ENCODE measurements around the gene GALNT7.

The GALNT7 gene

GRCh38 chr4:173267711-173268110 lies 99.1 kb downstream of the GALNT7 start:
- H3K27ac ChIP-seq (ENCODE audit: low read depth, low read length) = no peak overlapping the region
- H3K4me3 ChIP-seq (ENCODE audit: low read length) = no peak overlapping the region
- H3K36me3 ChIP-seq (ENCODE audit: insufficient read depth, low read length) = no peaks in the 10 kb centered on the region
- no peaks in the 10 kb centered on the region for H3K9me3 ChIP-seq (ENCODE audit: insufficient read depth, low read depth, low read length)
- no peaks in the 10 kb centered on the region for H3K27me3 ChIP-seq (ENCODE audit: insufficient read depth, low read length)
- H3K4me1 ChIP-seq (ENCODE audit: insufficient read depth, low read length) = peaks cover 21% of the 10 kb centered on the region
- H3K9ac ChIP-seq (ENCODE audit: low read depth, low read length) = no peak overlapping the region
- WGBS = 98% methylated on average over 2 of the region's 2 CpGs

DNA sequence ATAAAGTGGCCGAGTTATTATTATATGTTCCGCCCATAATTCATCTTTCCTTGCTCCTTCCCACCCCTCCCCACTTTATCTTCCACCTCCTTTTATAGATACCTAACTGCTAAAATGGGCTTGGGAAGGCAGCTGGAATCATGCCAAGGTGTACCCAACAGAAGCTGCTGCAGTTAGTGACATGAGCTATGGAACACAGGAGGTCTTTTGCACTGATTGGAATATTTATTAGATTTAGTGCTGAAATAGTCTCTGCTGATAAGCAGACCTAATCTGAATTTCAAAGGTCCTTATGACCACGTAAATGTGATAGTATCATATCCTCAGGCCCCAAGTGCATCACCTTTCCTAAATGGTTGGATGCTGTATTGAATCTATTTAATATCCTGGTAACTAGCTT lies 100.7 kb downstream of the GALNT7 start:
- 90% methylated on average over 3 of the region's 3 CpGs for WGBS
- H3K4me1 ChIP-seq (ENCODE audit: insufficient read depth, low read length) = peaks cover 16% of the 10 kb centered on the region
- no peaks in the 10 kb centered on the region for H3K36me3 ChIP-seq (ENCODE audit: insufficient read depth, low read length)
- H3K9me3 ChIP-seq (ENCODE audit: insufficient read depth, low read depth, low read length) = no peaks in the 10 kb centered on the region
- H3K9ac ChIP-seq (ENCODE audit: low read depth, low read length) = no peak overlapping the region
- no peak overlapping the region for H3K4me3 ChIP-seq (ENCODE audit: low read length)
- no peak overlapping the region for H3K27ac ChIP-seq (ENCODE audit: low read depth, low read length)
- no peaks in the 10 kb centered on the region for H3K27me3 ChIP-seq (ENCODE audit: insufficient read depth, low read length)

DNA sequence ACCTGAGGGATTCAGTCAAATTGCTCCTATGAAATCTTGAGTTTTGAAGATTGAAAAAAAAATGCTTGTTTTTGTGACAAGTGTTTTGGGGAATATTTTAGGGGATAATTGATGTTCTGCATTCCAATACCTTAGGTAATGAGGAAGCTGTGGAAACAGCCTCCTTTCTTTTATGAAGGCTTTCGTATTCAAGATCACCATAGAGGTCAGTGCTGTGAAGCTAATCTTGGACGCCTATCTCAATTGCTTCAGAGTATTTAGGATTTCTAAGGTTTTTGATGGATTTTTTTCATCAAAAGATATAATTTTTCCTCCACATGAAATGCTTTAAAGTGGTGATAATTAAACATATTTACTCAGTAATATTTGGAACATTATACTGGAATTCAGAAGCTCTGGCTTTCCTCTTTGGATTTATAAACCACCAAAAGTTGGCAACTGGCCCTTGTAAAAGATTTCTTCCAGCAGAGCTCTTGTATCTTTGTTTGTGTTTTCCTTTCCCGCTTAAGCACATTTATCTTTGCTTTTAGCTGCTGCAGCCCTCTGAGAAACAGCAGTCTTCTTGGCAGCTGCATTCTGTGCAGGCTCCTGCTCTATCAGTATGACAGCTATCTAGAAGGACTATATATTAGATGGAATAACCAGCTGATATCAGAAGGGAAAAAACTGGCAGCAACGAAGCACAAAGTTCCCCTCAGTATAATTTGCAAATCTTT lies 101.9 kb downstream of the GALNT7 start:
- no peaks in the 10 kb centered on the region for H3K27me3 ChIP-seq (ENCODE audit: insufficient read depth, low read length)
- H3K9ac ChIP-seq (ENCODE audit: low read depth, low read length) = no peak overlapping the region
- no peak overlapping the region; the same call in 1 of the 2 replicates for H3K27ac ChIP-seq (ENCODE audit: low read depth, low read length)
- H3K9me3 ChIP-seq (ENCODE audit: insufficient read depth, low read depth, low read length) = no peaks in the 10 kb centered on the region
- H3K36me3 ChIP-seq (ENCODE audit: insufficient read depth, low read length) = peaks cover 7% of the 10 kb centered on the region; the same call in 1 of the 2 replicates
- no peak overlapping the region for H3K4me3 ChIP-seq (ENCODE audit: low read length)
- peaks cover 11% of the 10 kb centered on the region; the same call in 1 of the 2 replicates for H3K4me1 ChIP-seq (ENCODE audit: insufficient read depth, low read length)
- WGBS = 86% methylated on average over 3 of the region's 4 CpGs

DNA sequence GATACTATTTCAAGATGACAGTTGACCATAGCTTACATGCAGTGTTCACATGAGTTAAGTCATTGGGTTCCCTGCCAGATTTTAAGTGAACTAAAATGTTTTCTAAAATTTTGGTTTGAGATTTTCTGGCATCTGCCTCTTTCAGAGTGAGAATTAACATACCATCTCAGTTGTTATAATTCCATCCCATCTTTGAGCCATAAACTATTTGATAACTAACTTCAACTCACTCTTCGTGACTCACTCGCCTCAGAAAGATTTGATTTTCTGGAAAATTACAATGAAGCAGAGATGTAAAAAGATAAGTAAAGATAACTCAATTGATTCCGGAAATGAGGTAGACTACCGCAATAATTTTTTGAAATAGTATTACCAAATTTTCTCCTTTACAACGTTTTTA lies 103.7 kb downstream of the GALNT7 start:
- no peaks in the 10 kb centered on the region for H3K9me3 ChIP-seq (ENCODE audit: insufficient read depth, low read depth, low read length)
- no peak overlapping the region for H3K4me3 ChIP-seq (ENCODE audit: low read length)
- H3K9ac ChIP-seq (ENCODE audit: low read depth, low read length) = no peak overlapping the region
- H3K36me3 ChIP-seq (ENCODE audit: insufficient read depth, low read length) = peaks cover 7% of the 10 kb centered on the region; the same call in 1 of the 2 replicates
- no peaks in the 10 kb centered on the region for H3K27me3 ChIP-seq (ENCODE audit: insufficient read depth, low read length)
- peaks cover 11% of the 10 kb centered on the region for H3K4me1 ChIP-seq (ENCODE audit: insufficient read depth, low read length)
- H3K27ac ChIP-seq (ENCODE audit: low read depth, low read length) = no peak overlapping the region
- WGBS = 97% methylated on average over 4 of the region's 5 CpGs

DNA sequence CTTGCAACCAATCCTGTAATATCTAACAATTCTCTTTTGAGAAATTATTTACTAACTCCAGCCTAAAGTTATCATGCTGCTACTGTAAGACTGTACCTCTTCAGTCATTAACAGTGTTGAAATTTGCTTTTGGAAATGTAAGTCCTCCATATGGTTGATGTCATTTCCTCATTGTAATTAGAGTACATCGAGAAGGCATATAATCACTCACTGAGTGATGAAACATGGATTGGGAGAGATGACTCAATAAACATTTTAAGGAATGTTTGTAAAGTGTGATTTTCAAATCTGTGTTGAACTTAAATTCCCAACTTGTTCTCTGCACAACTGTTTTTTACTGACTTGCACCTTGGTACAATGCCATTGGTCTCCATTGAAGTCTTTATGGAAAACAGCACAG lies 104.4 kb downstream of the GALNT7 start:
- WGBS = 100% methylated on average over 1 of the region's 1 CpG
- Histone ChIP-seq H3K27ac (ENCODE audit: low read depth, low read length) (no peak overlapping the region), H3K4me3 (ENCODE audit: low read length) (no peak overlapping the region)

DNA sequence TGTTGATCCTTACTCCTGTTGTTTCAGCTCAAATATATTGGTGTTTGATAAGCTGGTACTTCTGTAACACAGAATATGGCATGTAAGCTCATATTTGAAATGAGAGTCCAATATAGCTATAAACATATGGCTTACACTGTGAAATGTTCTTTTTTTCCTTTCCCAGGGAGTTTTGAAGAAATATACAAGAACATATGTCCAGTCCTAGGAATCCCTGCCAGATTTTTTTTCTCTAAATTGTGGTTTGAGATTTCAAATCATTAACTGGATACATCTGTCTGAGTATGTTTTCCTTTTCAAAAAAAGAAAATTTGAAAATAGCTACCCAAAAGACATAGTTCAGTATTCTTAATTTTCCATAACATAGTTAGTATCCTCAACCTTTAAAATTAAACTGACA lies 105.3 kb downstream of the GALNT7 start:
- H3K9me3 ChIP-seq (ENCODE audit: insufficient read depth, low read depth, low read length) = no peaks in the 10 kb centered on the region
- H3K9ac ChIP-seq (ENCODE audit: low read depth, low read length) = no peak overlapping the region
- peaks cover 13% of the 10 kb centered on the region for H3K4me1 ChIP-seq (ENCODE audit: insufficient read depth, low read length)
- H3K27ac ChIP-seq (ENCODE audit: low read depth, low read length) = no peak overlapping the region
- H3K4me3 ChIP-seq (ENCODE audit: low read length) = no peak overlapping the region
- H3K27me3 ChIP-seq (ENCODE audit: insufficient read depth, low read length) = no peaks in the 10 kb centered on the region
- peaks cover 7% of the 10 kb centered on the region; the same call in 1 of the 2 replicates for H3K36me3 ChIP-seq (ENCODE audit: insufficient read depth, low read length)

More for the DNA sequence above, 104.4 kb downstream of the GALNT7 start:
- H3K27me3 ChIP-seq (ENCODE audit: insufficient read depth, low read length) = no peaks in the 10 kb centered on the region
- H3K36me3 ChIP-seq (ENCODE audit: insufficient read depth, low read length) = peaks cover 7% of the 10 kb centered on the region; the same call in 1 of the 2 replicates
- H3K9me3 ChIP-seq (ENCODE audit: insufficient read depth, low read depth, low read length) = no peaks in the 10 kb centered on the region
- no peak overlapping the region for H3K9ac ChIP-seq (ENCODE audit: low read depth, low read length)
- H3K4me1 ChIP-seq (ENCODE audit: insufficient read depth, low read length) = peaks cover 13% of the 10 kb centered on the region

- Histone ChIP-seq H3K27ac (ENCODE audit: low read depth, low read length) (no peak overlapping the region), H3K27me3 (ENCODE audit: insufficient read depth, low read length) (no peaks in the 10 kb centered on the region), H3K4me1 (ENCODE audit: insufficient read depth, low read length) (peaks cover 12% of the 10 kb centered on the region), H3K4me3 (ENCODE audit: low read length) (no peak overlapping the region), H3K9me3 (ENCODE audit: insufficient read depth, low read depth, low read length) (no peaks in the 10 kb centered on the region), H3K9ac (ENCODE audit: low read depth, low read length) (no peak overlapping the region), H3K36me3 (ENCODE audit: insufficient read depth, low read length) (peaks cover 7% of the 10 kb centered on the region; the same call in 1 of the 2 replicates)
- 95% methylated on average over 4 of the region's 4 CpGs for WGBS
These were observed 106.1 kb downstream of the GALNT7 start for GRCh38 chr4:173274744-173275143.

DNA sequence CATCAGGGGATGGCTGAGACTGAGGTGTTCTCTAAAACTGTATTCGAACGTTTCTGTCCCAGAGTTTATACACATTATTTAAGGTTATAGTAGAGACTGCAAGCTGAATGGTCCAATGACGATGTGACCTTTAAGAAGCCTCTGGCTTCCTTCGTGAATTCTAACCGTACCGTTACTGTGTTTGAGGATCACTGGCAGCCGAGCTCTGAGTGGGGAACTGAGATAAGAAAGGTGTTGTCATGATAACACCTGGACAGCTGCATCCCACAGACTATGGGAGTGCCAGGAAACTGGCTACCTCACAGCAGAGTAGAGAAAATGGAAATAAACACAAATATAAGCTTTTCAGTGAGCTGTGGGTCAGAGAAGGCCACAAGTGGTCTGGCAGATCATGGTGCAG lies 106.5 kb downstream of the GALNT7 start:
- H3K27ac ChIP-seq (ENCODE audit: low read depth, low read length) = no peak overlapping the region
- H3K4me1 ChIP-seq (ENCODE audit: insufficient read depth, low read length) = peaks cover 8% of the 10 kb centered on the region
- WGBS = 91% methylated on average over 7 of the region's 7 CpGs
- H3K36me3 ChIP-seq (ENCODE audit: insufficient read depth, low read length) = peaks cover 7% of the 10 kb centered on the region; the same call in 1 of the 2 replicates
- no peak overlapping the region for H3K4me3 ChIP-seq (ENCODE audit: low read length)
- no peaks in the 10 kb centered on the region for H3K27me3 ChIP-seq (ENCODE audit: insufficient read depth, low read length)
- H3K9ac ChIP-seq (ENCODE audit: low read depth, low read length) = no peak overlapping the region
- no peaks in the 10 kb centered on the region for H3K9me3 ChIP-seq (ENCODE audit: insufficient read depth, low read depth, low read length)

- H3K27ac ChIP-seq (ENCODE audit: low read depth, low read length) = no peak overlapping the region
- 0 out of 2 replicates have a peak, but pooled peaks cover under 1% of the 10 kb centered on the region for H3K9me3 ChIP-seq (ENCODE audit: insufficient read depth, low read depth, low read length)
- no peak overlapping the region for H3K9ac ChIP-seq (ENCODE audit: low read depth, low read length)
- no peaks in the 10 kb centered on the region for H3K27me3 ChIP-seq (ENCODE audit: insufficient read depth, low read length)
- peaks cover 2% of the 10 kb centered on the region; the same call in 1 of the 2 replicates for H3K4me1 ChIP-seq (ENCODE audit: insufficient read depth, low read length)
- no peak overlapping the region for H3K4me3 ChIP-seq (ENCODE audit: low read length)
- WGBS = 91% methylated on average over 2 of the region's 2 CpGs
- H3K36me3 ChIP-seq (ENCODE audit: insufficient read depth, low read length) = peaks cover 7% of the 10 kb centered on the region; the same call in 1 of the 2 replicates
These were observed 108.7 kb downstream of the GALNT7 start for GRCh38 chr4:173277340-173277739.

GRCh38 chr4:173280998-173281397 lies 112.4 kb downstream of the GALNT7 start:
- Histone ChIP-seq H3K36me3 (ENCODE audit: insufficient read depth, low read length) (peaks cover 14% of the 10 kb centered on the region), H3K27me3 (ENCODE audit: insufficient read depth, low read length) (no peaks in the 10 kb centered on the region), H3K9me3 (ENCODE audit: insufficient read depth, low read depth, low read length) (peaks cover 30% of the 10 kb centered on the region), H3K4me3 (ENCODE audit: low read length) (no peak overlapping the region), H3K27ac (ENCODE audit: low read depth, low read length) (no peak overlapping the region), H3K4me1 (ENCODE audit: insufficient read depth, low read length) (peaks cover 2% of the 10 kb centered on the region; the same call in 1 of the 2 replicates), H3K9ac (ENCODE audit: low read depth, low read length) (no peak overlapping the region)
- 91% methylated on average over 4 of the region's 4 CpGs for WGBS

DNA sequence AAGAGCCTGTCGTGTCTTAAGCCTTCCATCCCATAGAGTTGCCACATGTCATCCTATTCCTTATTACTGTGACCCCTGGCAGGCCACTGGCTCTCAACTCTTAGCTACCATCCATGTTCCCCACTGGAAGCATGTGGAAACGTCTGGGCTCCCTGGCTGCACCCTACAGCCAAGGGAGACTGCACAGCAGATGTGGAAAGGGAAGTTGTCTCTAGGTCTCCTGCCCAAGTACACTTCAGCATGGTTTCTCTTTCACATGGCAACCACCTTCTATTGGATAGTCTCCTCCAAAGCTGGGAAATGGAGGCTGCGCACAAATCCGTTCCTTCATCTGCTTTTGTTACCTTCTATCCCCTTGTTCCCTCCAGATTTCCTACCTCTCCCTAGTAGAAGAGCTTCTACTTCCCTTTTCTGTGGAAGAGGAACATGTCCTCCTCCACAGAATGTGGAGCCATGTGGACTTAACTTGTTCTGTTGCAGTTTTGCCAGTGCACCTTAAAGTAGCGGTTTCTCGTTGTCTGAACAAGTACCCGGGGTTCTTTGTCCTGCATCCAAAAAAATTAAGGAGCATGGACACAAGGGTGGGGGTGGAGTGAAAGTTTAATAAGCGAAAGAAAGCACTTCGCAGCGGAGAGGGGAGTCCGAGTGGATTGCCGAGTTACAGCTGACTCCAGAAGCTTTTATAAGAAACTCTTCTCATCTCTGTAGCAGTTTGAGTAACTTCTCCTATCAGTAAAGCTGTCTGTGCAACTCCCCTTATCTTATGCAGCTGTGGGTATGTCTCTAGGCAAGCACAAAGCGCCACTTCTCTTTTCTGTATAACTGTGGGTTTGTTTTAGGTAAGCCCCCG lies 113.0 kb downstream of the GALNT7 start:
- H3K9me3 ChIP-seq (ENCODE audit: insufficient read depth, low read depth, low read length) = peaks cover 37% of the 10 kb centered on the region
- no peak overlapping the region for H3K27ac ChIP-seq (ENCODE audit: low read depth, low read length)
- H3K4me1 ChIP-seq (ENCODE audit: insufficient read depth, low read length) = peaks cover 2% of the 10 kb centered on the region; the same call in 1 of the 2 replicates
- no peak overlapping the region for H3K4me3 ChIP-seq (ENCODE audit: low read length)
- H3K36me3 ChIP-seq (ENCODE audit: insufficient read depth, low read length) = peaks cover 20% of the 10 kb centered on the region
- H3K27me3 ChIP-seq (ENCODE audit: insufficient read depth, low read length) = no peaks in the 10 kb centered on the region
- 95% methylated on average over 14 of the region's 14 CpGs for WGBS
- H3K9ac ChIP-seq (ENCODE audit: low read depth, low read length) = no peak overlapping the region
